NCI-H146 (cell line): Measurements from ENCODE around the gene CD53.

Source experiments
- DNase-seq: peaks from one replicate; lab custom pipeline; 2025; lab: John Stamatoyannopoulos, UW

CD53 gene

GRCh38 chr1:110876748-110877341 lies 3.9 kb downstream of the CD53 start:
- no peak for DNase-seq

- no peak for DNase-seq
Observed at GRCh38 chr1:110877364-110877763, 4.4 kb downstream of the CD53 start.

GRCh38 chr1:110877776-110878175 lies 4.8 kb downstream of the CD53 start:
- no peak for DNase-seq

GRCh38 chr1:110878591-110878990 lies 5.6 kb downstream of the CD53 start:
- DNase-seq, result no peak

GRCh38 chr1:110878993-110879392 lies 6.0 kb downstream of the CD53 start:
- DNase-seq, result no peak

- no peak for DNase-seq
Observed at GRCh38 chr1:110879758-110880606, 7.0 kb downstream of the CD53 start.

- DNase-seq, result no peak
Observed at GRCh38 chr1:110880708-110881374, 7.9 kb downstream of the CD53 start.

- no peak for DNase-seq
Observed at GRCh38 chr1:110888049-110888448, 15.1 kb downstream of the CD53 start.

GRCh38 chr1:110888641-110889040 lies 15.7 kb downstream of the CD53 start:
- DNase-seq, result no peak

GRCh38 chr1:110890474-110891196 lies 17.7 kb downstream of the CD53 start:
- DNase-seq, result no peak

GRCh38 chr1:110893908-110894490 lies 21.1 kb downstream of the CD53 start:
- DNase-seq, result no peak

GRCh38 chr1:110896090-110896489 lies 23.1 kb downstream of the CD53 start:
- DNase-seq, result no peak

GRCh38 chr1:110897681-110898080 lies 24.7 kb downstream of the CD53 start:
- DNase-seq, result no peak

- no peak for DNase-seq
Observed at GRCh38 chr1:110898734-110899457, 25.9 kb downstream of the CD53 start.

GRCh38 chr1:110899458-110899843 lies 26.5 kb downstream of the CD53 start:
- no peak for DNase-seq

- DNase-seq, result no peak
Observed at GRCh38 chr1:110902820-110903463, 30.0 kb downstream of the CD53 start.

- no peak for DNase-seq
Observed at GRCh38 chr1:110903853-110904500, 31.0 kb downstream of the CD53 start.

- DNase-seq, result no peak
Observed at GRCh38 chr1:110912784-110913183, 39.8 kb downstream of the CD53 start.

GRCh38 chr1:110914676-110915075 lies 41.7 kb downstream of the CD53 start:
- DNase-seq, result no peak

GRCh38 chr1:110915804-110916203 lies 42.9 kb downstream of the CD53 start:
- DNase-seq, result no peak
